Keratinocyte (primary cell): ENCODE results near the gene NSG2. TPM values are rescaled to one million over a fixed set of nuclear protein-coding genes. Genes with fewer than 3 reads are reported as not detected.

Experiments
- DNase-seq: peaks from one replicate; pipeline ENCODE4 v3.0.0-alpha.2; 2011; ENCODE audit warnings: low read depth, missing footprints, low spot score
- FAIRE-seq: peaks from 2 replicates; lab custom pipeline; 2011; peaks lifted over from hg19 to GRCh38; lab: Jason Lieb, UNC
- H2AFZ ChIP-seq: 2 replicates; pipeline ENCODE4 v1.6.0; 2012; ENCODE audit warnings: low read length, control low read depth, inconsistent platforms; ENCODE audit not compliant: control insufficient read depth
- H3K27ac ChIP-seq: 2 replicates; pipeline ENCODE4 v1.5.1; 2011; ENCODE audit warnings: low read length; ENCODE audit not compliant: control insufficient read depth, insufficient read depth
- H3K27me3 ChIP-seq: 3 replicates; pipeline ENCODE4 v1.6.0; 2011; ENCODE audit warnings: low read length; ENCODE audit not compliant: control insufficient read depth, insufficient read depth; ENCODE audit errors: extremely low read depth
- H3K36me3 ChIP-seq, 2 experiments: 2 replicates in 1 of 2; 3 replicates in 1 of 2; pipeline ENCODE4 v1.5.1; 2011; ENCODE audit warnings: low read length in 2 of 2, mild to moderate bottlenecking in 1 of 2; ENCODE audit not compliant: control insufficient read depth in 2 of 2, insufficient read depth in 2 of 2; ENCODE audit errors: extremely low read depth in 1 of 2
- H3K4me1 ChIP-seq: 3 replicates; pipeline ENCODE4 v1.5.1; 2011; ENCODE audit warnings: low read length; ENCODE audit not compliant: control insufficient read depth, insufficient read depth; ENCODE audit errors: extremely low read depth
- H3K4me2 ChIP-seq: 3 replicates; pipeline ENCODE4 v1.6.0; 2011; ENCODE audit warnings: low read depth, low read length; ENCODE audit not compliant: control insufficient read depth, insufficient read depth; ENCODE audit errors: extremely low read depth
- H3K4me3 ChIP-seq, 3 experiments: fragments of 200-600 bp in 1 of 3; sonication (generic) in 1 of 3; 2 replicates in 2 of 3; 3 replicates in 1 of 3; pipeline ENCODE4 v1.5.1; 2011 to 2016; ENCODE audit warnings: low read length in 3 of 3, mild to moderate bottlenecking in 3 of 3, control low read depth in 2 of 3, inconsistent platforms in 1 of 3, low read depth in 1 of 3, mixed read lengths in 1 of 3, mixed run types in 1 of 3, moderate library complexity in 1 of 3; ENCODE audit not compliant: control insufficient read depth in 2 of 3, insufficient read depth in 2 of 3; ENCODE audit errors: extremely low read depth in 1 of 3
- H3K79me2 ChIP-seq: 2 replicates; pipeline ENCODE4 v1.6.0; 2012; ENCODE audit warnings: low read length; ENCODE audit not compliant: control insufficient read depth, insufficient read depth
- H3K9ac ChIP-seq: 3 replicates; pipeline ENCODE4 v1.6.0; 2011; ENCODE audit warnings: low read length; ENCODE audit not compliant: control insufficient read depth, insufficient read depth; ENCODE audit errors: extremely low read depth
- H3K9me1 ChIP-seq: 3 replicates; pipeline ENCODE4 v1.6.0; 2011; ENCODE audit warnings: low read length; ENCODE audit not compliant: control insufficient read depth, insufficient read depth; ENCODE audit errors: extremely low read depth
- H3K9me3 ChIP-seq: 2 replicates; pipeline ENCODE4 v1.5.1; 2012; ENCODE audit warnings: low read depth, low read length; ENCODE audit not compliant: control insufficient read depth
- H4K20me1 ChIP-seq: 3 replicates; pipeline ENCODE4 v1.6.0; 2011; ENCODE audit warnings: low read length; ENCODE audit not compliant: control insufficient read depth, insufficient read depth; ENCODE audit errors: extremely low read depth
- EZH2 ChIP-seq: IDR thresholded peaks from one replicate; pipeline ENCODE4 v1.6.1; 2012; ENCODE audit warnings: inconsistent platforms, mild to moderate bottlenecking, low read length, moderate library complexity
- dilution Hi-C: fragments of 300-500 bp; cut with MboI; formaldehyde crosslinking; loops from one replicate; pipeline ENCODE4 v1.7.0; 2020; ENCODE audit warnings: low sequenced_read_pairs; ENCODE audit not compliant: extremely low pct_ligation_motif_present
- polyA plus RNA-seq, 5 experiments: library from polyadenylated mRNA; depleted of rRNA in 3 of 5; stranded (reverse) in 3 of 5; stranded (forward) in 1 of 5; unstranded in 1 of 5; fragments of >200 nt; gene quantifications; 1 replicate in 1 of 5; 2 replicates in 3 of 5; 3 replicates in 1 of 5; pipeline versions ENCODE4 v1.2.1 to v1.2.3, GENCODE V29; 2011 to 2012; ENCODE audit warnings: missing spikeins in 2 of 5, low read depth in 1 of 5, low replicate concordance in 1 of 5
- TF ChIP-seq, protein P1 (sequence below), 3 experiments: IDR thresholded peaks in 1 of 3; conservative IDR thresholded peaks in 1 of 3; optimal IDR thresholded peaks in 1 of 3; 2 replicates in 2 of 3; 3 replicates in 1 of 3; pipeline versions ENCODE3 to v1.5.1; 2011; ENCODE audit warnings: low read length in 3 of 3, mild to moderate bottlenecking in 3 of 3, moderate library complexity in 2 of 3, control low read depth in 1 of 3, inconsistent platforms in 1 of 3; ENCODE audit not compliant: insufficient read depth in 2 of 3; ENCODE audit errors: extremely low read depth in 1 of 3

Gene NSG2
- polyA plus RNA-seq, 1 donor (not counting 4 experiments of a cell fraction or from before 2014, with no cell fraction given), result not detected

- Histone ChIP-seq H3K9me1 (no peaks in the 10 kb centered on the region), H3K9me3 (peaks cover 2% of the 10 kb centered on the region), H2AFZ (no peak overlapping the region), H3K27ac (no peak overlapping the region), H3K9ac (no peak overlapping the region), H3K4me2 (no peak overlapping the region), H3K27me3 (no peaks in the 10 kb centered on the region), H3K4me3 (no peak overlapping the region), H3K4me1 (no peaks in the 10 kb centered on the region), H4K20me1 (no peaks in the 10 kb centered on the region), H3K36me3 (no peaks in the 10 kb centered on the region), H3K79me2 (no peaks in the 10 kb centered on the region)
- dilution Hi-C loops, result no loop called here
- DNase-seq, result no peak
- FAIRE-seq, result no peak
- no peak for TF ChIP-seq EZH2
- TF ChIP-seq, protein P1, sequence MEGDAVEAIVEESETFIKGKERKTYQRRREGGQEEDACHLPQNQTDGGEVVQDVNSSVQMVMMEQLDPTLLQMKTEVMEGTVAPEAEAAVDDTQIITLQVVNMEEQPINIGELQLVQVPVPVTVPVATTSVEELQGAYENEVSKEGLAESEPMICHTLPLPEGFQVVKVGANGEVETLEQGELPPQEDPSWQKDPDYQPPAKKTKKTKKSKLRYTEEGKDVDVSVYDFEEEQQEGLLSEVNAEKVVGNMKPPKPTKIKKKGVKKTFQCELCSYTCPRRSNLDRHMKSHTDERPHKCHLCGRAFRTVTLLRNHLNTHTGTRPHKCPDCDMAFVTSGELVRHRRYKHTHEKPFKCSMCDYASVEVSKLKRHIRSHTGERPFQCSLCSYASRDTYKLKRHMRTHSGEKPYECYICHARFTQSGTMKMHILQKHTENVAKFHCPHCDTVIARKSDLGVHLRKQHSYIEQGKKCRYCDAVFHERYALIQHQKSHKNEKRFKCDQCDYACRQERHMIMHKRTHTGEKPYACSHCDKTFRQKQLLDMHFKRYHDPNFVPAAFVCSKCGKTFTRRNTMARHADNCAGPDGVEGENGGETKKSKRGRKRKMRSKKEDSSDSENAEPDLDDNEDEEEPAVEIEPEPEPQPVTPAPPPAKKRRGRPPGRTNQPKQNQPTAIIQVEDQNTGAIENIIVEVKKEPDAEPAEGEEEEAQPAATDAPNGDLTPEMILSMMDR (optimal IDR thresholded peaks at IDR 0.05 in 1 of 3, IDR thresholded peaks at IDR 0.05 in 1 of 3, conservative IDR thresholded peaks at IDR 0.05 in 1 of 3; ENCODE audit: extremely low read depth in 1 of 3, insufficient read depth in 2 of 3, low read length in 3 of 3), result no peak
Measured at GRCh38 chr5:174094857-174095606, 49.5 kb downstream of the NSG2 start.

GRCh38 chr5:174096619-174097018 lies 51.1 kb downstream of the NSG2 start:
- Histone ChIP-seq H3K79me2 (no peaks in the 10 kb centered on the region), H3K9me3 (peaks cover 2% of the 10 kb centered on the region), H2AFZ (no peak overlapping the region), H3K4me3 (no peak overlapping the region), H3K27ac (no peak overlapping the region), H3K36me3 (no peaks in the 10 kb centered on the region), H3K4me2 (no peak overlapping the region), H4K20me1 (no peaks in the 10 kb centered on the region), H3K27me3 (no peaks in the 10 kb centered on the region), H3K9ac (no peak overlapping the region), H3K4me1 (no peaks in the 10 kb centered on the region), H3K9me1 (no peaks in the 10 kb centered on the region)
- TF ChIP-seq, protein P1 (optimal IDR thresholded peaks at IDR 0.05 in 1 of 3, IDR thresholded peaks at IDR 0.05 in 1 of 3, conservative IDR thresholded peaks at IDR 0.05 in 1 of 3; ENCODE audit: extremely low read depth in 1 of 3, insufficient read depth in 2 of 3, low read length in 3 of 3), result no peak
- TF ChIP-seq EZH2, result no peak
- DNase-seq, result no peak
- dilution Hi-C loops, result no loop called here
- FAIRE-seq, result no peak
